K562 treated with DMSO at 1 percent for 4 hours (cell line): Measurements from ENCODE around the gene GMPPA. TPM values are rescaled to one million over a fixed set of nuclear protein-coding genes. Genes with fewer than 3 reads are reported as not detected.

Source experiments
- total RNA-seq: library from RNA; unstranded; fragments of 300-600 nt; gene quantifications from 2 replicates; pipeline ENCODE4 v1.2.3, GENCODE V29; 2022; ENCODE audit not compliant: insufficient read depth

The GMPPA gene
- total RNA-seq = 133 and 151 TPM in 2 replicates

DNA sequence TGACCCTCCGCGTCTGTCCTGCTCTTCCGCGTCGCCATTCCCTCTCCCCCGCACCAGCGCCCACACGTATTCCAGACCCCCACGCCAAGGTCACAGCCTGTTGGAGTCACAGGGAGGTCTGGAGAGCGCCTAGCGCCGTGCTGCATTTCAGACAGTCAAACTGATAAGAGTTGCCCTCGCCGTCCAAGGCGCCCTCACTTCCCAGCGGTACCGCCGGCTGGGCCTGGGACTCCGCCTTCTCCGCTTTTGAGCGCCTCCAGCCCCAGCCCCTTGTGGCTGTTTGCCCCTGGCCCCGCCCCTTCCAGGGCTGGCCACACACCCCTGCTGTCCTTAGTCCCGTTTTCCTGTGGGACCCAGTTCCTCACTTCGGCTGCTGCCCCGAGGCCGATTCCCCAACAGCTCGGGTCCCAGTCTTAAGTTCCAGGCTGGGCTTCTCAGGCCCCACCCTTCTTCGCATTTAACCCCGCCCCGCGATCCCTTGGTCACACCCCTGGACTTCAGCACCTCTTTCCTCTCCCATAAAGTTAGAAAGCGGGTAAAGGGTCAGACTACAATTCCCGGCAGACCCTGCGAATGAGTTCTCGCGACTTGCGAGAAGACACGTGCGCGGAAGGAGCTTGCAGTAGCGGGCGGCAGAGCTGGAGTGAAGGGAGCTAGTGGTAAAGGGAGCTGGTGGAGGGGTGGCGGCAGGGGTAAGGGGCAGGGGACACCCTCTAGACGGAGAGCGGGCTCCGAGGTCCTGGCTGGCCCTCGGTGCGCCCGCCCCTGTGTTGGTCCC is at the start of gene GMPPA:
Gene GMPPA, plus strand, starts transcription at position 612 of the 778 bp plus-strand sequence. CDS start 1,085 bp downstream, outside the sequence.

DNA sequence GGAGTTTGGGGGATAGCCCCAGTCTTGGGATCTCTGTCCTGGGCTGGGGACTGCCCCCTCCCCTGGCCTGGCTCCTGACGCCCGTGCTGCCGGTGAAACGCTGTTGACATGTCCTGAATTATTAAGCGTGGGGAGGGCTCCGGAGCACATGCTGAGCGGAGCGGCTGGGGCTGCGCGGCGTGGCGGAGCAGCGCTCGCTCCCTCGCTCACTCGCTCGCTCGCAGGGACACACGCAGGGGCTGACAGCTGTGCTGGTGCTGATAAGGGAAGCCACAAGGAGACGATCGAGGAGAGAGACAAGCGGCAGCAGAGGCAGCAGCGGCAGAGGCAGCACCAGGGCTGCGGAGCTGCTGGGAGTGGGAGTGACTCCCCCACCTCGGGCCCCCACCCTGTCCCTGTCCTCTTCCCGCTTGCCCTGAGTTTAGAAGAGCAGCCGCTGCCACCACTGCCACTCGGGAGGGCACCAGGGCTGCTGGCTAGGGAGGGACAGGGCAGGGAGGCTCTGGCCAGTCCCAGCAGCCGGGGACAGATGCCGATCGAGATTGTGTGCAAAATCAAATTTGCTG is 15.6 kb downstream of the GMPPA start, which contains the start of gene ASIC4:
Gene ASIC4, plus strand, starts transcription at position 287 of the 566 bp plus-strand sequence. Its CDS starts 243 bp downstream, at position 530.

DNA sequence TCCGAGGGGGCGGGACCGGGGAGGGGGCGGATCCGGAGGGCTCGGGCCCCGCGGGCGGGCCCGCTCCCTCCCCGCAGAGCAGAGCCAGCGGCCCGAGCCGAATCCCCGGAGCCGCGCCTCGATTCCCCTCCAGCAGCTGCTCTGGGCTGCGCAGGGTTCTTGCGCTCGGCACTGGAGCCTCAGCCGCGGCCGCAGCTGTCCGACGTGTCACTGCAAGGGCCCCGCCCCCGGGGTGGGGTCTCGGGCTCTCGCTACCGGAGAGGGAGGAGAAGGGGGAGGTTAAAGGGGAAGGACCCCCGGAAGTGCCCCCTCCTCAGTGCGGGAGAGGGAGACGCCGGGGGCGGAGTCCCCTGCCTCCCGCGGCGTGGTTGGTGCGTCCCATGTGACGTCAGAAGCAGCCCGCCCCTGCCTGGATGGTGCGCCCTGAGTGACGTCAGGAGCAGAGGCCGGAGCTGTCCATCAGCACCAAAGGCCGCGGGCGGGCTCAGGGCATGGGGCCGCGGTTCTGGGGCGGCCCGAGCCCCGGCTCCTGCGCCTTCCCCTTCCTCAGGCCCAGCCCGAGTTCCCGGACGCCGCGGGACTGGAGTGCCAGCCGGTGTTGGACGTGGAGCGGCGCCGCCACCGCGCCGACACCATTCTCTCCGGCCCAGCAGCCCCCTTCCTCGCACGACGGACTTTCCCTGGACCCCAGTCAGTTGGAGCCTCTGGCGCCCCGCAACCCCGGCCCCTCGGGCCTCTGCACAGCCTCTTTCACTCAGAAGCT is 45.1 kb downstream of the GMPPA start, which contains the start of the genes CHPF and TMEM198:
Gene CHPF, minus strand, starts transcription at position 214 of the 763 bp plus-strand sequence. CDS start 271 bp downstream, outside the sequence.
Gene TMEM198, plus strand, starts transcription at position 433 of the 763 bp plus-strand sequence. CDS start 700 bp downstream, outside the sequence.

Other genes starting within 250 kb of the GMPPA start
- gene TUBA4B, start 245.6 kb upstream of the GMPPA start, total RNA-seq = not detected in 2 replicates
- 57.6 and 69.6 TPM in 2 replicates for gene TUBA4A, start 245.0 kb upstream of the GMPPA start, total RNA-seq
- gene DNAJB2, start 219.5 kb upstream of the GMPPA start, total RNA-seq = 21.9 and 24.5 TPM in 2 replicates
- gene PTPRN, start 189.5 kb upstream of the GMPPA start, total RNA-seq = 0.53 and 2.8 TPM in 2 replicates
- gene RESP18, start 166.1 kb upstream of the GMPPA start, total RNA-seq = not detected in 2 replicates
- 53.4 and 54.1 TPM in 2 replicates for gene DNPEP, start 111.0 kb upstream of the GMPPA start, total RNA-seq
- 23.8 and 34.9 TPM in 2 replicates for gene DES, start 80.5 kb upstream of the GMPPA start, total RNA-seq
- gene SPEG, start 64.0 kb upstream of the GMPPA start, total RNA-seq = 6.2 and 10.7 TPM in 2 replicates
- 3.4 and 4.8 TPM in 2 replicates for gene ASIC4, start 15.6 kb downstream of the GMPPA start, total RNA-seq
- gene CHPF, start 44.9 kb downstream of the GMPPA start, total RNA-seq = 56.2 and 57.4 TPM in 2 replicates
- 1.5 TPM in 1 of 2 replicates, not detected in the other for gene TMEM198, start 45.1 kb downstream of the GMPPA start, total RNA-seq
- gene OBSL1, start 72.6 kb downstream of the GMPPA start, total RNA-seq = 52.4 and 54.5 TPM in 2 replicates
- gene INHA, start 73.4 kb downstream of the GMPPA start, total RNA-seq = 8.3 and 9.8 TPM in 2 replicates
- gene STK11IP, start 99.0 kb downstream of the GMPPA start, total RNA-seq = 6.0 and 9.3 TPM in 2 replicates
- not detected in 2 replicates for gene SLC4A3, start 128.7 kb downstream of the GMPPA start, total RNA-seq